Measurements from ENCODE around the gene RMND1.

- TF ChIP-seq, protein P1, sequence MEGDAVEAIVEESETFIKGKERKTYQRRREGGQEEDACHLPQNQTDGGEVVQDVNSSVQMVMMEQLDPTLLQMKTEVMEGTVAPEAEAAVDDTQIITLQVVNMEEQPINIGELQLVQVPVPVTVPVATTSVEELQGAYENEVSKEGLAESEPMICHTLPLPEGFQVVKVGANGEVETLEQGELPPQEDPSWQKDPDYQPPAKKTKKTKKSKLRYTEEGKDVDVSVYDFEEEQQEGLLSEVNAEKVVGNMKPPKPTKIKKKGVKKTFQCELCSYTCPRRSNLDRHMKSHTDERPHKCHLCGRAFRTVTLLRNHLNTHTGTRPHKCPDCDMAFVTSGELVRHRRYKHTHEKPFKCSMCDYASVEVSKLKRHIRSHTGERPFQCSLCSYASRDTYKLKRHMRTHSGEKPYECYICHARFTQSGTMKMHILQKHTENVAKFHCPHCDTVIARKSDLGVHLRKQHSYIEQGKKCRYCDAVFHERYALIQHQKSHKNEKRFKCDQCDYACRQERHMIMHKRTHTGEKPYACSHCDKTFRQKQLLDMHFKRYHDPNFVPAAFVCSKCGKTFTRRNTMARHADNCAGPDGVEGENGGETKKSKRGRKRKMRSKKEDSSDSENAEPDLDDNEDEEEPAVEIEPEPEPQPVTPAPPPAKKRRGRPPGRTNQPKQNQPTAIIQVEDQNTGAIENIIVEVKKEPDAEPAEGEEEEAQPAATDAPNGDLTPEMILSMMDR (IDR thresholded peaks at IDR 0.05), result no peak
- TF ChIP-seq POLR2A (IDR thresholded peaks at IDR 0.05), result no peak
These were observed 48.0 kb downstream of the RMND1 start for GRCh38 chr6:151403919-151404308.

Data from thyroid gland (tissue), 4 donors.